Adipose tissue (tissue), 3 donors: Measurements from ENCODE around the gene DPH1. TPM values are rescaled to one million over a fixed set of nuclear protein-coding genes. Genes with fewer than 3 reads are reported as not detected.
"Not testable (repeated sequence)": the region's sequence is repeated elsewhere in the genome, so short reads cannot be mapped to it uniquely, and the experiment has no call there.

Experiments
- H3K27ac ChIP-seq: one replicate; pipeline ENCODE4 v1.5.1; 2013; ENCODE audit warnings: low read depth, low read length
- WGBS, 3 donors: extraction: QIAGEN DNeasy Blood & Tissue Kit; methylation state at CpG; one replicate each; pipeline ENCODE4 v1.1.7; 2013; 5-methylcytosine and 5-hydroxymethylcytosine counted together
- polyA plus RNA-seq, 3 donors: library from polyadenylated mRNA; stranded (reverse); fragments of 200-250 nt; gene quantifications; one replicate each; pipeline ENCODE4 v1.2.3, GENCODE V29; 2013
- donor health status: healthy with polysubstance abuse.
- donor health status: Bipolar disorder and iron deficiency.
- donor health status: healthy.

Gene DPH1
- 10 to 100 TPM; 15.4 to 34.0 (median 31.1) TPM for polyA plus RNA-seq

DNA sequence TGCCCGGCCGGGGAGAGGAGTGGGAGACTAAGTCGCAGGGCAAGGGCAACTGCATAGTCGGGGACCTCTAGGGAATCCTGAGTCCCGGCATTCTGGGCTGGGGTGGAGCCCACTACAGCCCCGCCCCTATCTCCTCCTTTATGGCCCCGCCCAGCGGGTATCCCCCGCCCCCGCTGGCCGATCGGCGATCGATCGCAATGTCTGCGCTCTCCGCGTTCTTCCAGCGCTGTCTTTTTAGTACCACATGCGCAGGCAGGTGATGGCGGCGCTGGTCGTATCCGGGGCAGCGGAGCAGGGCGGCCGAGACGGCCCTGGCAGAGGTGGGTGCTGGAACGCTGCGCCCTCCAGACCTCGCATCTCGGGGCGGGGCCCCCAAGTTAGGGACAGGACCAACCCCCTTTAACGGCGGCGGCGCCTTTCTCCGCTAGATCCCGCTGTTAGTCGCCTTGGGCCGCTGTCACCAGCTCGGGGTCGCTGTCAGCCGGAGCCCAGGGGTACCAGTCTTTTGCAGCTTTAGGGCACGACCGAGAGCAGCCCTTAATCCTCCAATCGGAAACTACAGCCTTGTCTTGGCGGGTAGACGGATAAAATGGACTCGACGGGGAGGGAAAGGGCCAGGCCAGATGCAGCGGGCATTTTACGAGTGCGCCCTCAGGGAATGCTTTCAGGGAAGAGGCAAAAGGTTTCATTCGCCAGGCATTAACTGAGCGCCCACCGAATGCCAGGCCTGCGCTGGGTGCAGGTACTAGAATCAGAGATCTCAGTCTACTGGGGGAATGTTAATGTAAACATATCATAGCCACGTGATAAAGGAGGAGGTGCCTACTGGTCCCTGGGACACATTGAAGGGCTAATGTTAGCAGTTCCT lies at the start of gene DPH1:
TSS of gene DPH1 (plus strand) at position 243 of the 868 bp plus-strand sequence. CDS start at position 260, 17 bp downstream.
- WGBS, 3 donors, result 1% methylated on average over 56 to 59 of the region's 59 CpGs
- no peak within 1 kb of the TSS for H3K27ac ChIP-seq

- H3K27ac ChIP-seq, result no peak overlapping the region
- WGBS, 3 donors, result 83 to 88% (median 85%) methylated on average over 8 of the region's 8 CpGs
Observed at GRCh38 chr17:1980665-1981250, 49.2 kb upstream of the DPH1 start.

- WGBS, 3 donors, result 85 to 90% (median 90%) methylated on average over 13 of the region's 13 CpGs
- H3K27ac ChIP-seq, result not testable (repeated sequence)
Observed at GRCh38 chr17:1982793-1983366, 47.1 kb upstream of the DPH1 start.

GRCh38 chr17:1985093-1985492 lies 44.9 kb upstream of the DPH1 start:
- WGBS, 3 donors, result 85 to 97% (median 93%) methylated on average over 4 of the region's 4 CpGs
- no peak overlapping the region for H3K27ac ChIP-seq

DNA sequence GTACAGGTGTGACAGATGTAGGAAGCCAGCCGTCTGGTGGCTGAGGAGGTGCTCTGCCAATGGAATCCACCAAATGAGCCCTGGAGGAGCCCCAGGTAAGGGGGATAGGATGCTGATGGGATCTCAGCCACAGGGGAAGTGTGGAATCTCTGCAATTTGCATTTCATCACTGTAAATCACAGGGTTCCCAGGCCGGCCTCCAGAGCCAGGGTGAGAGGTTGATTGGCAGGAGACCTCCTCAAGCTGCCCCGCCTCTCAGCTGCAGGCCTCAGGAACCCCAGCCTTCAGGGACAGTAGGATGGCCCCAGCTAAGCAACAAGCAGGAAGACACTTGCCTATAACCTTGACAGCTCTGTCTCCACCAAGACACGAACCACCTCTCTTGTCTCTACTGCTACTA lies 44.3 kb upstream of the DPH1 start:
- no peak overlapping the region for H3K27ac ChIP-seq
- WGBS, 3 donors, result 87 to 88% (median 88%) methylated on average over 4 of the region's 4 CpGs

- no peak overlapping the region for H3K27ac ChIP-seq
- WGBS, 3 donors, result 59 to 88% (median 85%) methylated on average over 18 of the region's 18 CpGs
Observed at GRCh38 chr17:1986783-1987451, 43.0 kb upstream of the DPH1 start.

- 72 to 92% (median 73%) methylated on average over 10 of the region's 10 CpGs for WGBS, 3 donors
- no peak overlapping the region for H3K27ac ChIP-seq
Observed at GRCh38 chr17:1989135-1989534, 40.8 kb upstream of the DPH1 start.

GRCh38 chr17:1992541-1992940 lies 37.4 kb upstream of the DPH1 start:
- WGBS, 3 donors, result 80 to 89% (median 86%) methylated on average over 10 of the region's 10 CpGs
- no peak overlapping the region for H3K27ac ChIP-seq

- WGBS, 3 donors, result 96 to 99% (median 97%) methylated on average over 4 of the region's 4 CpGs
- no peak overlapping the region for H3K27ac ChIP-seq
Observed at GRCh38 chr17:1994707-1995106, 35.2 kb upstream of the DPH1 start.

DNA sequence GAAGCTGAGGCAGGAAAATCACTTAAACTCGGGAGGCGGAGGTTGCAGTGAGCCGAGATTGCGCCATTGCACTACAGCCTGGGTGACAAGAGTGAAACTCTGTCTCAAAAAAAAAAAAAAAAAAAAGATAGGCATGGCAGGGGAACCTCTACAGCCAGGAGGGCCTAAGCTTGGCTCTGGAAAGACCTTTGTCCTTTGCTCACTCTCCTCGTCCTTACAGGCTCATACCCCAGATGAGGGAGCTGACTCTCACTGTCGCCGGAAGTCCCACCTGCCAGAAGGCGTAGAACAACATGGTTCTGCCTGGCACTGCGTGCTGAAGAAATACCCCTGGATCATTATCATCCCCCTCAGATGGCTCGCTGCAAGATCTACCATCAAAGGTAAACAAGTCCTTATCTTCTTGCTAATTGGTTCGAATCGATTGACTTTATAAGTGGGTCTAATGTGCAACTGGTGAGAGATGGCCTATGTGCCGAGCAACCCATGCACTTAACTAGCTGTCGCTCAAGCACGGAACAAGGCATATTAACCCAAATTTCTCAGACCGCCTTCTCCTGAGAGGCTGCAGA lies 34.5 kb upstream of the DPH1 start:
- no peak overlapping the region for H3K27ac ChIP-seq
- WGBS, 3 donors, result 80 to 96% (median 94%) methylated on average over 16 of the region's 16 CpGs

DNA sequence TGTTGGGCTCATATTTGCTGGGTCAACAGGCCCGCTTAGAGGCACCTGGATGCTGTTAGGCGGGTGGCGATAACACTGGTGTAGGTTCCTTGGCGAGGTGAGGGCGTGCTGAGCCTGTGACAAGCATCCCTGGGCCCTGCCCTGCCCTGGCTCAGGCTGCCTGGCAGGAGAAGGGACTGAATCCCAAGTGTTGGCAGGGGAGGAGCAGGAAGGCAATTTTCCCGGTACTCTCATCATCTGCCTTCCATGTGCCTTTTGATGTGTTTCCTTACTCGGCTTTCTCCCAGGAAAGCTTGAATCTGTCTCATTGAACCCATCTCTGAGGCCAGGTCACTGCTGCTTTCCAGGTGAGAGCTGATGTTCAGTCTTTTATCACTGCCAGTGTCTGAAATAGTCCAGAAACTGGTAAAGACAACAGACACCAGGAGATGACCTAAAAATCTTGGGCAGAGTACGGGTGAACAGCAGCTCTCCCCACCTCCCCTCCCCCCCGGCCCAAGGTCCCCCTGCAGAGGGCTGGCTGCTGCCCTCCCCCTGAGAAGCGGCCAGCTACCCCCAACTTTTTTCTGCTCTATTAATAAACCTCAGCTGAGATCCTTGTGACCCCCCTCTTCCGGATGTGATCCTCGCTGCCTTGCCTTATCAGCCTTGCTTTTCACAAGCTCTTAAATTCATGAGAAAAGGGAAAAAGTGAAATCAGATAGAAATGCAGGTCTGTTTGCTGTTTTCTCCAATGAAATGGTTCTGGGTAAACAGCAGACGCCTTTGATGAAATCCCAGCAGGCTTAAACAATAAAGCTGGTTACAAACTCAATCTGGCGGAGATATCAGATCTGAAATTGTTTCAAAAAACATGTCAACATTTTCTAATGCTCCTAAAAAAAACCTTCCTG lies 33.8 kb upstream of the DPH1 start:
- no peak overlapping the region for H3K27ac ChIP-seq
- WGBS, 3 donors, result 64 to 87% (median 83%) methylated on average over 14 of the region's 14 CpGs

DNA sequence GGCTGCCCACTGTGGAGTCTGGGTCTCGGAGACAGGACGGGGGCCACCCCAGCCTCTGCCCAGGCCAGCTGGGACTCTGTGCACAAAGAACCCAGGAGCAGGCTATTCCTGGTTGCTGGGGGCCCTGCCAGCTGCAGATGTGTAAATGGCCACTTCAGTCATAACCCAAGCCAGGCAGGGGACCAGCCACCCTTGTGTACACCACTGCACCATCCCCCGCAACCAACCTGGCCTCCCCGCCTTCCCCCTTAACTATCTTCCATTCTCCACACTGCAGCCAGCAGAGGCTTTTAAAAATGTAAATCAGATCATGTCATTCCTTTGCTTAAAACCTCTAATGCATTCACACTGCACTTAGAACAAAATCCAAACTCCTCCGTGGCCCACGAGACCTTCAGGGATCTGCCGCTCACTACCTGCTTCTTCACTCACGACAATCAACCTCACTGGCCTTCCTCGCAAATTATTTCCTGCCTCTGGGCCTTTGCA lies 33.1 kb upstream of the DPH1 start:
- 78 to 96% (median 93%) methylated on average over 9 of the region's 9 CpGs for WGBS, 3 donors
- no peak overlapping the region for H3K27ac ChIP-seq

DNA sequence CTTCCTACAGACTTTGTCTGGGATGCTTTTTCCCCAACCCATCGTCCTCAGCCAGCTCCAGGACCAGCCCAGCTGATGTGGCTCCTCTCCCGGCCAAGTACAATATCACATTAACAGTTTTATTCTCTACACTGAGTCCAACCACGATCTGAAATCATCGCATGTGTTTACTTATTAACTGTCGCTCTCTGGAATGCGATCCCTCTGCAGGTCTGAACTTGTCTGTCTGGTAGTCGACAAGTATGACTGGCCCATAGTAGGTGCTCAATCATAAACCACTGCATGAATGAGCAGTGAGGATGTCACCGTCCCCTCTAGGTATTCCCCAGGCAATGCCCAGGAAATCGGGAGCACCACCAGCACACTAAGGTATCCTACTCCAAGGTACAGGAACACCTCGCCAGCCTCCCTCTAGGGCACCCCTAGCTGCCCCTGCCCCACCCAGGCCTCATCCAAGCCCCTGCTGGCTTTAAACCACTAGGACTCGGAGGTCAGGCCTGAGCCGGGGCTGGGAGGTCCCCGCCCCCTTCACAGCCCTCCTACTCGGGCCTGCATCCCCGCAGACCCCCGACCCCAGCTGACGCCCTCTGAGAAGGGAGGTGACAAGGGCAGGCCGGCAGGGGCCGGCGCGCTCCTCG lies 32.5 kb upstream of the DPH1 start:
- no peak overlapping the region for H3K27ac ChIP-seq
- WGBS, 3 donors, result 14 to 65% (median 59%) methylated on average over 21 to 22 of the region's 22 CpGs

- no peak overlapping the region for H3K27ac ChIP-seq
- 1 to 8% (median 5%) methylated on average over 48 to 92 of the region's 92 CpGs for WGBS, 3 donors
Observed at GRCh38 chr17:1997927-1998742, 31.8 kb upstream of the DPH1 start.

DNA sequence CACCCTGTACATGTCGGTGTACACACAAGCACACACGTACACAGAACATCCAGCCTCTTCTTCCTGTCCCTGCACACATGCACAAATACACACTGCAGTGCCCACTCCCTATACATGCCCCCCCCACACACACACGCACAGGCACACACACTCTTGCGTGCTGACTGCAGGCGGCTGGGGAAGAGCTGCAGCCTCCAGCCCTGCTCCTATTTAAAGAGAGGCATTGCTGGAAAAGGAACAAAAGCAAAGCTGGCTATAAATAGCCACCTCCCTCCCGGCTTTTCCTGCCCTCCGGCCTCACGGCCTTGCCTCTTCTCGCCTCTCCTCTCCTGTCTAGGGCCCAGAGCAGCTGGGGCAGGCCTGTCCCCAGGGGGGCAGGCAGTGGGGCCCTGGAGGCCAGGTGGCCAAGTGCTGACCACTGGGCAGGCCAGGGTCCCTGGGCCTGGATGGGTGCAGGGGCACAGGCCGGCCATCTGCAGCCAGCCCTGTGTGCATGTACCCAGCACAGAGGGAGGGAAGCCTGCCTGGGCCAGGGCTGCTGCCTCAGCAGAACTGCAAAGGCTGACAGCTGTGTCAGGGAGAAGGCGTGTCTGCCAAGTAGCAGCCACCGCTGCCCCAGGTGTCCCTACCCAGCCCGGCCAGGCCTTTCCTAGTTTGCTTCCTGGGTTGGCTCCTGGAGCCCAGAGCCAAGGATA lies 30.2 kb upstream of the DPH1 start:
- WGBS, 3 donors, result 15 to 43% (median 34%) methylated on average over 13 of the region's 13 CpGs
- no peak overlapping the region for H3K27ac ChIP-seq
